A673 (cell line): ENCODE measurements around the gene GGCT.

Experiments
- CTCF ChIP-seq: fragments of 300-800, 200-600 bp; sonication (generic); conservative IDR thresholded peaks from 2 replicates; pipeline ENCODE4 v1.5.1; 2017; ENCODE audit warnings: low read depth, mild to moderate bottlenecking, antibody characterized with exemption, low read length, moderate library complexity, mixed read lengths
- EZH2 ChIP-seq: fragments of 200-600 bp; sonication (generic); IDR thresholded peaks from 2 replicates; pipeline ENCODE4 v1.6.1; 2017; ENCODE audit warnings: borderline replicate concordance, low read depth, mild to moderate bottlenecking, mixed read lengths, antibody characterized with exemption, low read length; ENCODE audit not compliant: poor library complexity, severe bottlenecking

- no peak for TF ChIP-seq EZH2
- TF ChIP-seq CTCF, result no peak
Observed at GRCh38 chr7:30514776-30515175, 10.1 kb upstream of the GGCT start.
